Measurements from ENCODE around the gene SORCS2. TPM values are rescaled to one million over a fixed set of nuclear protein-coding genes. Genes with fewer than 3 reads are reported as not detected.
A peak's percentile ranks its signal among the peaks of the same experiment; 100 is the strongest.

The SORCS2 gene
- total RNA-seq, 1 experiment from 2014 or later: not detected

DNA sequence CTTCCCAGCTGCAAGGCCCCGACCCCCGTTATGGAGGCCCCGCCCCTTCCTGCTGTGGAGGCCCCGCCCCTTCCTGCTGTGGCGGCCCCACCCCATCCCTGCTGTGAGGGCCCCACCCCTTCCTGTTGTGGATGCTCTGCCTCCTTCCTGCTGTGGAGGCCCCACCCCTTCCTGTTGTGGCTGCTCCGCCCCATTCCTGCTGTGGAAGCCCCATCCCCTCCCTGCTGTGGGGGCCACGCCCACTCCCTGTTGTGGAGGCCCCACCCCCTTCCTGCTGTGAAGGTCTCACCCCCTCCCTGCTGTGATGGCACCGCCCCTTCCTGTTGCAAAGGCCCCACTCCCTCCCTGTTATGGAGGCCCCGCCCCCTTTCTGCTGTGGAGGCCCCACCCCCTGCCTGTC is 347.3 kb downstream of the SORCS2 start:
- TF ChIP-seq, protein P1, sequence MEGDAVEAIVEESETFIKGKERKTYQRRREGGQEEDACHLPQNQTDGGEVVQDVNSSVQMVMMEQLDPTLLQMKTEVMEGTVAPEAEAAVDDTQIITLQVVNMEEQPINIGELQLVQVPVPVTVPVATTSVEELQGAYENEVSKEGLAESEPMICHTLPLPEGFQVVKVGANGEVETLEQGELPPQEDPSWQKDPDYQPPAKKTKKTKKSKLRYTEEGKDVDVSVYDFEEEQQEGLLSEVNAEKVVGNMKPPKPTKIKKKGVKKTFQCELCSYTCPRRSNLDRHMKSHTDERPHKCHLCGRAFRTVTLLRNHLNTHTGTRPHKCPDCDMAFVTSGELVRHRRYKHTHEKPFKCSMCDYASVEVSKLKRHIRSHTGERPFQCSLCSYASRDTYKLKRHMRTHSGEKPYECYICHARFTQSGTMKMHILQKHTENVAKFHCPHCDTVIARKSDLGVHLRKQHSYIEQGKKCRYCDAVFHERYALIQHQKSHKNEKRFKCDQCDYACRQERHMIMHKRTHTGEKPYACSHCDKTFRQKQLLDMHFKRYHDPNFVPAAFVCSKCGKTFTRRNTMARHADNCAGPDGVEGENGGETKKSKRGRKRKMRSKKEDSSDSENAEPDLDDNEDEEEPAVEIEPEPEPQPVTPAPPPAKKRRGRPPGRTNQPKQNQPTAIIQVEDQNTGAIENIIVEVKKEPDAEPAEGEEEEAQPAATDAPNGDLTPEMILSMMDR (IDR thresholded peaks at IDR 0.05; ENCODE audit: unreplicated experiment): no peak
- intact Hi-C loops (cut with micrococcal nuclease): no loop called here
- Mint-ChIP-seq H3K9me3 (ENCODE audit: unreplicated experiment) (peaks cover 8% of the 10 kb centered on the region), H3K27me3 (ENCODE audit: insufficient read depth, unreplicated experiment) (no peaks in the 10 kb centered on the region), H3K4me1 (ENCODE audit: insufficient read depth, unreplicated experiment) (no peaks in the 10 kb centered on the region), H3K36me3 (ENCODE audit: insufficient read depth, unreplicated experiment) (no peaks in the 10 kb centered on the region), H3K4me3 (ENCODE audit: unreplicated experiment) (peak overlapping the region; percentile 40), H3K27ac (ENCODE audit: low read depth, unreplicated experiment) (peak overlapping the region; percentile 49)
- DNase-seq (ENCODE audit: unreplicated experiment): peak; percentile 76
- ChIA-PET POLR2A (no interaction called here), CTCF (no interaction called here)
- no TSS peak for BruUV-seq (replicated peaks)

DNA sequence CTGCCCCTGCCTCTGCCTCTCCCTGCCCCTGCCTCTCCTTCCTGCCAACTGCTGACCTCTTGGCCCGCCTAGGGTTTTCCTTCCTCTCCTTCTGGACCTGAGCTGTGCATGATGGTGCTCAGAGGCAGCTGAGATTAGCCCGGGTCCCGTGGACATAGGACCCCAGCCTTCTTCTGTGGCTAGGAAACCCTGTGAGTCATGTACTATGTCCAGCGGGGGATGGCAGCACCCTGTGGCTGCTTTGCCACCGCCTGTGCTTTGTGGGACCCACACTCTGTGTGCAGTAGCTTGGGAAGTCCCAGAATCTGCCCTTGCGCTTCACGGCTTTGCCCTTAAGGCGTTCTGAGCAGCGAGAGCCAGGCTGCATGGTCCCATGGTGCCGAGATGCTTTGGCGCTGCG is 347.9 kb downstream of the SORCS2 start:
- Mint-ChIP-seq H3K36me3 (ENCODE audit: insufficient read depth, unreplicated experiment) (no peaks in the 10 kb centered on the region), H3K27me3 (ENCODE audit: insufficient read depth, unreplicated experiment) (no peaks in the 10 kb centered on the region), H3K4me1 (ENCODE audit: insufficient read depth, unreplicated experiment) (no peaks in the 10 kb centered on the region), H3K9me3 (ENCODE audit: unreplicated experiment) (peaks cover 8% of the 10 kb centered on the region), H3K4me3 (ENCODE audit: unreplicated experiment) (no peak overlapping the region), H3K27ac (ENCODE audit: low read depth, unreplicated experiment) (peak overlapping the region; percentile 49)
- BruUV-seq (replicated peaks): no TSS peak
- DNase-seq (ENCODE audit: unreplicated experiment): no peak
- POLR2A ChIA-PET: no interaction called here
- TF ChIP-seq, protein P1 (IDR thresholded peaks at IDR 0.05; ENCODE audit: unreplicated experiment): no peak
- intact Hi-C loops (cut with micrococcal nuclease): no loop called here
- CTCF ChIA-PET: no interaction called here

DNA sequence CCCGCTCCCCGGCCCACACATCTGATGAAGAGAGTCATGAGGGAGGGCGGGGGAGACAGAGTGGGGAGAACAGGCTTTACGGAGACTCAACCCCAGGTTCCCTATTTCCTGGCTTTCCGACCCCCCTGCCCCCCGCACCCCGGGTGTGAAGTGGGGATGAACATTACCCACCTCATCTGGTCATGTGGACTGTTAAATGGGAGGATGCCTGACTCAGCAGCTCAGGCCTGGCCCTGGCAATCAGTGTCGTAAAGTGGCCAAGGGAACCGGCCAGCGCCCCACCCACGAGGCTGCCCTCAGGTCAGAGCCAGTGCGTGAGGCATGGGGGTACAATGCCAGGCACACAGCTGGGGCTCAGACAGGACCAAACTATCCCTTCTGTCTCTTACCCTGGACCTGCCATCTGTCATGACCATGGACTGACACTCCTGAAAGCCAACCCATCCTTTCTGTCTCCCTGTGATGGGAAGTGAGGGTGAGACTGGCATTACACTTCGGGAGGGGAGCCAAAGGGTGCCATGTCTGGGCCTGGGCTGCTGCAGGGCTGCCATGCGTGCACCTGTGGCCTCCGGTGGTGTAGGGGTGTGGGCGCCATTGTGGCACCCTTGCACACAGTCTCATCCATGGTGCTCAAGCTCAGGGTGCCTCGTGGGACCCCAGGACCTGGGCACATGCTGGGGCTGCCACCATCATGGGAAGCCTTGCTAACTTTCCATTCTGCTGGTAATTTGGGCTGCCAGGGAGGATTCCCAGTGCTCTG is 348.5 kb downstream of the SORCS2 start:
- Mint-ChIP-seq H3K4me1 (ENCODE audit: insufficient read depth, unreplicated experiment) (no peaks in the 10 kb centered on the region), H3K36me3 (ENCODE audit: insufficient read depth, unreplicated experiment) (no peaks in the 10 kb centered on the region), H3K4me3 (ENCODE audit: unreplicated experiment) (no peak overlapping the region), H3K27me3 (ENCODE audit: insufficient read depth, unreplicated experiment) (no peaks in the 10 kb centered on the region), H3K9me3 (ENCODE audit: unreplicated experiment) (peaks cover 8% of the 10 kb centered on the region), H3K27ac (ENCODE audit: low read depth, unreplicated experiment) (no peak overlapping the region)
- intact Hi-C loops (cut with micrococcal nuclease): no loop called here
- no TSS peak for BruUV-seq (replicated peaks)
- TF ChIP-seq, protein P1 (IDR thresholded peaks at IDR 0.05; ENCODE audit: unreplicated experiment): no peak
- CTCF ChIA-PET: no interaction called here
- DNase-seq (ENCODE audit: unreplicated experiment): no peak
- POLR2A ChIA-PET: no interaction called here

- CTCF ChIA-PET: no interaction called here
- Mint-ChIP-seq H3K4me1 (ENCODE audit: insufficient read depth, unreplicated experiment) (no peaks in the 10 kb centered on the region), H3K9me3 (ENCODE audit: unreplicated experiment) (peaks cover 8% of the 10 kb centered on the region), H3K27ac (ENCODE audit: low read depth, unreplicated experiment) (no peak overlapping the region), H3K27me3 (ENCODE audit: insufficient read depth, unreplicated experiment) (no peaks in the 10 kb centered on the region), H3K36me3 (ENCODE audit: insufficient read depth, unreplicated experiment) (no peaks in the 10 kb centered on the region), H3K4me3 (ENCODE audit: unreplicated experiment) (no peak overlapping the region)
- BruUV-seq (replicated peaks): no TSS peak
- POLR2A ChIA-PET: no interaction called here
- intact Hi-C loops (cut with micrococcal nuclease): no loop called here
- no peak for DNase-seq (ENCODE audit: unreplicated experiment)
- TF ChIP-seq, protein P1 (IDR thresholded peaks at IDR 0.05; ENCODE audit: unreplicated experiment): no peak
These were observed 349.1 kb downstream of the SORCS2 start for GRCh38 chr4:7541414-7541810.

Measured in MCF 10A (cell line).